ENCODE measurements around the gene PHF2. TPM values are rescaled to one million over a fixed set of nuclear protein-coding genes. Genes with fewer than 3 reads are reported as not detected.

PHF2 gene
- total and polyA plus RNA-seq, 2 of the 8 experiments (the other 6 are each of a cell fraction or from before 2014, with no cell fraction given): 3.4 to 9.4 TPM

GRCh38 chr9:93592643-93593021 lies 16.2 kb downstream of the PHF2 start:
- H3K9ac ChIP-seq (replicated peaks in 1 of 4; ENCODE audit: extremely low read depth in 1 of 4, low read depth in 3 of 4, low read length in 3 of 4): no peak overlapping the region
- no peak overlapping the region for H3K27ac ChIP-seq (ENCODE audit: low read depth, low read length)
- peak; percentile 87 for FAIRE-seq
- peaks cover 5 to 8% of the 10 kb centered on the region in 2 experiments for H4K20me1 ChIP-seq (replicated peaks in 1 of 2; ENCODE audit: control insufficient read depth in 1 of 2, insufficient read depth in 2 of 2, low read length in 2 of 2)
- peaks cover 5% of the 10 kb centered on the region; the same call in 1 of the 2 replicates for H3K79me1 ChIP-seq (ENCODE audit: low read depth, low read length)
- H3K56ac ChIP-seq (replicated peaks; ENCODE audit: insufficient read length, low read depth, low read length): no peak overlapping the region
- ChIA-PET POLR2A (ENCODE audit: partially characterized antibody) (interaction anchor here (0.7 kb wide), 1 partner anchor 141 kb away, joined by 3 read pairs; no protein-coding TSS in a partner anchor), CTCF (ENCODE audit: partially characterized antibody) (interaction anchor here (0.7 to 2.5 kb wide), 18 partner anchors 9 to 439 kb away, joined by 3 to 10 read pairs (median 4); no protein-coding TSS in a partner anchor)
- H3K23me2 ChIP-seq (ENCODE audit: low read depth, low read length): no peaks in the 10 kb centered on the region
- TF ChIP-seq MAX (IDR thresholded peaks at IDR 0.05) (peak; percentile 23; the same call in 1 of the 2 replicates), KDM4A (IDR thresholded peaks at IDR 0.05; ENCODE audit: low read depth, low read length, severe bottlenecking) (no peak), RAD21 (IDR thresholded peaks at IDR 0.05 in 1 of 2, conservative IDR thresholded peaks at IDR 0.05 in 1 of 2; ENCODE audit: low read depth in 2 of 2, low read length in 2 of 2) (peak; percentile 50 to 65), CTCF (IDR thresholded peaks at IDR 0.05; ENCODE audit: control extremely low read depth in 1 of 3, insufficient read depth in 1 of 3, low read depth in 1 of 3, low read length in 3 of 3) (peak; percentile 71 to 92 (median 85))
- no peaks in the 10 kb centered on the region for H3K9me3 ChIP-seq (ENCODE audit: insufficient read depth in 2 of 2, low read depth in 1 of 2, low read length in 1 of 2)
- H3K79me2 ChIP-seq (ENCODE audit: control insufficient read depth in 1 of 2, insufficient read depth in 2 of 2, low read length in 2 of 2): peaks cover 0 to 14% of the 10 kb centered on the region in 2 experiments; a peak in 2 of 4 replicates
- H3K4me1 ChIP-seq (replicated peaks in 1 of 4; ENCODE audit: control insufficient read depth in 3 of 4, insufficient read depth in 4 of 4, low read length in 3 of 4): peaks cover 0 to 10% (median 5%) of the 10 kb centered on the region in 4 experiments; a peak in 6 of 7 replicates
- peak; percentile 25 to 57 for DNase-seq (ENCODE audit: low read depth in 1 of 2, low spot score in 2 of 2)
- no peak overlapping the region for H4K91ac ChIP-seq (replicated peaks; ENCODE audit: insufficient read length, low read length)
- no peak overlapping the region for H3K23ac ChIP-seq (ENCODE audit: insufficient read length)
- H2BK12ac ChIP-seq (ENCODE audit: low read depth, low read length): no peak overlapping the region
- WGBS, 2 experiments (ENCODE audit: extremely low coverage in 1 of 2, insufficient coverage in 1 of 2, insufficient read length in 1 of 2, insufficient replicate concordance in 2 of 2, low coverage in 1 of 2, low lambda C conversion rate in 2 of 2, missing lambda C conversion rate in 1 of 2): 60% methylated on average over 2 of the region's 2 CpGs; no CpG with 5 or more reads in 1 of the 2 experiments
- H2BK120ac ChIP-seq (replicated peaks; ENCODE audit: low read depth, low read length): peak overlapping the region; percentile 43
- no peak overlapping the region for H3K4me3 ChIP-seq (ENCODE audit: extremely low read depth in 1 of 4, insufficient read depth in 2 of 4, low read depth in 3 of 4, low read length in 4 of 4)
- no peaks in the 10 kb centered on the region for H3K27me3 ChIP-seq (replicated peaks in 1 of 4; ENCODE audit: control insufficient read depth in 3 of 4, extremely low read depth in 1 of 4, insufficient read depth in 3 of 4, low read length in 3 of 4)
- H4K8ac ChIP-seq (ENCODE audit: extremely low read depth, insufficient read depth, low read length): no peak overlapping the region
- no peak overlapping the region for H2AK5ac ChIP-seq (ENCODE audit: low read depth, low read length)
- H3K4me2 ChIP-seq (ENCODE audit: insufficient read depth in 1 of 2, low read depth in 2 of 2, low read length in 2 of 2): no peak overlapping the region
- no peak overlapping the region for H2BK5ac ChIP-seq (ENCODE audit: low read depth, low read length)
- H3K14ac ChIP-seq (ENCODE audit: insufficient read length): no peak overlapping the region
- H2BK15ac ChIP-seq (ENCODE audit: low read length): 0 out of 2 replicates have a peak overlapping the region, but pooled peaks have one; percentile 31
- H2AFZ ChIP-seq (ENCODE audit: low read length): no peak overlapping the region
- no peak overlapping the region for H3K4ac ChIP-seq (replicated peaks; ENCODE audit: insufficient read length, low read depth, low read length)
- H3K36me3 ChIP-seq (ENCODE audit: control insufficient read depth in 2 of 4, insufficient read depth in 4 of 4, low read length in 3 of 4): no peaks in the 10 kb centered on the region
- no peak overlapping the region for H4K5ac ChIP-seq (ENCODE audit: insufficient read length, low read depth, low read length)
- no peak overlapping the region for H2BK20ac ChIP-seq (ENCODE audit: low read length)
- no peak overlapping the region for H3K18ac ChIP-seq (ENCODE audit: extremely low read depth, low read length)

All from H1 (cell line).